Subcutaneous abdominal adipose tissue (tissue), 5 donors: ENCODE results near the gene MINDY2.

Source experiments
- H3K27ac ChIP-seq: one replicate; pipeline ENCODE4 v1.7.0; 2013; ENCODE audit warnings: low read depth, mild to moderate bottlenecking, inconsistent platforms, low read length, moderate library complexity
- H3K27me3 ChIP-seq, 5 donors: one replicate each; pipeline ENCODE4 v1.7.0; 2013; ENCODE audit warnings: low read length in 5 of 5, inconsistent platforms in 1 of 5; ENCODE audit not compliant: control insufficient read depth in 5 of 5, insufficient read depth in 4 of 5
- H3K36me3 ChIP-seq, 5 donors: one replicate each; pipeline ENCODE4 v1.7.0; 2013; ENCODE audit warnings: low read length in 5 of 5; ENCODE audit not compliant: control insufficient read depth in 5 of 5, insufficient read depth in 5 of 5
- H3K4me1 ChIP-seq, 5 donors: one replicate each; pipeline ENCODE4 v1.7.0; 2013; ENCODE audit warnings: low read length in 5 of 5, mild to moderate bottlenecking in 3 of 5, moderate library complexity in 1 of 5; ENCODE audit not compliant: control insufficient read depth in 5 of 5, insufficient read depth in 5 of 5
- H3K4me3 ChIP-seq, 5 donors: one replicate each; pipeline ENCODE4 v1.7.0; 2013; ENCODE audit warnings: low read length in 5 of 5, low read depth in 1 of 5
- H3K9ac ChIP-seq, 5 donors: one replicate each; pipeline ENCODE4 v1.7.0; 2013; ENCODE audit warnings: low read length in 5 of 5, mild to moderate bottlenecking in 4 of 5, moderate library complexity in 3 of 5
- H3K9me3 ChIP-seq, 5 donors: one replicate each; pipeline ENCODE4 v1.7.0; 2013; ENCODE audit warnings: low read length in 5 of 5; ENCODE audit not compliant: control insufficient read depth in 5 of 5
- donor health status: healthy.
- donor health status: healthy.
- donor health status: healthy.
- donor health status: healthy.
- donor health status: healthy.

MINDY2 gene

GRCh38 chr15:58740436-58740835 lies 30.7 kb upstream of the MINDY2 start:
- Histone ChIP-seq H3K4me1 (peaks cover 0 to 21% (median 14%) of the 10 kb centered on the region in 5 donors), H3K36me3 (no peaks in the 10 kb centered on the region), H3K27me3 (no peaks in the 10 kb centered on the region), H3K27ac (no peak overlapping the region), H3K4me3 (no peak overlapping the region), H3K9me3 (no peaks in the 10 kb centered on the region), H3K9ac (no peak overlapping the region)

GRCh38 chr15:58741032-58741431 lies 30.1 kb upstream of the MINDY2 start:
- Histone ChIP-seq H3K4me1 (peaks cover 0 to 25% (median 14%) of the 10 kb centered on the region in 5 donors), H3K27ac (no peak overlapping the region), H3K9me3 (no peaks in the 10 kb centered on the region), H3K9ac (no peak overlapping the region), H3K27me3 (no peaks in the 10 kb centered on the region), H3K36me3 (no peaks in the 10 kb centered on the region), H3K4me3 (no peak overlapping the region)

GRCh38 chr15:58742022-58742813 lies 28.9 kb upstream of the MINDY2 start:
- no peak overlapping the region for H3K9ac ChIP-seq
- no peak overlapping the region for H3K4me3 ChIP-seq
- no peaks in the 10 kb centered on the region for H3K27me3 ChIP-seq
- H3K9me3 ChIP-seq, result no peaks in the 10 kb centered on the region
- H3K27ac ChIP-seq, result no peak overlapping the region
- H3K4me1 ChIP-seq, result peaks cover 0 to 28% (median 18%) of the 10 kb centered on the region in 5 donors
- H3K36me3 ChIP-seq, result no peaks in the 10 kb centered on the region

GRCh38 chr15:58742819-58743502 lies 28.1 kb upstream of the MINDY2 start:
- Histone ChIP-seq H3K4me1 (peaks cover 0 to 31% (median 24%) of the 10 kb centered on the region in 5 donors), H3K9me3 (no peaks in the 10 kb centered on the region), H3K27me3 (no peaks in the 10 kb centered on the region), H3K4me3 (no peak overlapping the region), H3K9ac (no peak overlapping the region), H3K36me3 (no peaks in the 10 kb centered on the region), H3K27ac (no peak overlapping the region)

GRCh38 chr15:58746174-58746573 lies 24.9 kb upstream of the MINDY2 start:
- Histone ChIP-seq H3K4me1 (peaks cover 0 to 35% (median 29%) of the 10 kb centered on the region in 5 donors), H3K9ac (no peak overlapping the region), H3K4me3 (no peak overlapping the region), H3K27me3 (no peaks in the 10 kb centered on the region), H3K27ac (no peak overlapping the region), H3K9me3 (no peaks in the 10 kb centered on the region), H3K36me3 (no peaks in the 10 kb centered on the region)

- Histone ChIP-seq H3K27me3 (no peaks in the 10 kb centered on the region), H3K4me1 (peaks cover 0 to 35% (median 26%) of the 10 kb centered on the region in 5 donors), H3K9ac (peak overlapping the region; percentile 16 to 90 (median 85)), H3K4me3 (peak overlapping the region; percentile 74 to 90 (median 79)), H3K36me3 (no peaks in the 10 kb centered on the region), H3K9me3 (no peaks in the 10 kb centered on the region), H3K27ac (peak overlapping the region; percentile 84)
Observed at GRCh38 chr15:58748040-58748851, 22.9 kb upstream of the MINDY2 start.

- H3K27ac ChIP-seq, result peak overlapping the region; percentile 84
- no peaks in the 10 kb centered on the region for H3K9me3 ChIP-seq
- peaks cover 0 to 35% (median 26%) of the 10 kb centered on the region in 5 donors for H3K4me1 ChIP-seq
- no peaks in the 10 kb centered on the region for H3K36me3 ChIP-seq
- peak overlapping the region; percentile 74 to 90 (median 86) for H3K4me3 ChIP-seq
- H3K27me3 ChIP-seq, result no peaks in the 10 kb centered on the region
- peak overlapping the region; percentile 16 to 90 (median 85) for H3K9ac ChIP-seq
Observed at GRCh38 chr15:58748852-58749531, 22.1 kb upstream of the MINDY2 start.

GRCh38 chr15:58749532-58750337 lies 21.4 kb upstream of the MINDY2 start, which contains the start of gene ADAM10:
Gene ADAM10, minus strand, starts transcription at chr15:58749707. Its CDS starts 173 bp downstream, at chr15:58749534.
- peak within 1 kb of the TSS; percentile 74 to 91 (median 87) for H3K4me3 ChIP-seq
- H3K36me3 ChIP-seq, result no peaks in the 10 kb centered on the region
- peak within 1 kb of the TSS; percentile 83 to 90 (median 85) for H3K9ac ChIP-seq
- peak within 1 kb of the TSS; percentile 84 for H3K27ac ChIP-seq
- no peaks in the 10 kb centered on the region for H3K27me3 ChIP-seq
- peaks cover 0 to 35% (median 26%) of the 10 kb centered on the region in 5 donors for H3K4me1 ChIP-seq
- H3K9me3 ChIP-seq, result no peaks in the 10 kb centered on the region

- H3K27ac ChIP-seq, result no peak overlapping the region
- H3K4me1 ChIP-seq, result peaks cover 0 to 19% (median 18%) of the 10 kb centered on the region in 5 donors
- H3K9me3 ChIP-seq, result no peaks in the 10 kb centered on the region
- H3K9ac ChIP-seq, result no peak overlapping the region
- no peak overlapping the region for H3K4me3 ChIP-seq
- H3K27me3 ChIP-seq, result no peaks in the 10 kb centered on the region
- H3K36me3 ChIP-seq, result no peaks in the 10 kb centered on the region
Observed at GRCh38 chr15:58752716-58753115, 18.4 kb upstream of the MINDY2 start.
